WI38 (cell line): Measurements from ENCODE around the gene MGLL.

Source experiments
- H3K4me3 ChIP-seq: 2 replicates; pipeline ENCODE4 v1.5.1; 2011; ENCODE audit warnings: low read depth, mild to moderate bottlenecking, control low read depth, low read length
- CTCF ChIP-seq: IDR thresholded peaks from 2 replicates; pipeline ENCODE4 v1.5.1; 2012; ENCODE audit warnings: low read depth, mild to moderate bottlenecking, control low read depth, low read length

MGLL gene

DNA sequence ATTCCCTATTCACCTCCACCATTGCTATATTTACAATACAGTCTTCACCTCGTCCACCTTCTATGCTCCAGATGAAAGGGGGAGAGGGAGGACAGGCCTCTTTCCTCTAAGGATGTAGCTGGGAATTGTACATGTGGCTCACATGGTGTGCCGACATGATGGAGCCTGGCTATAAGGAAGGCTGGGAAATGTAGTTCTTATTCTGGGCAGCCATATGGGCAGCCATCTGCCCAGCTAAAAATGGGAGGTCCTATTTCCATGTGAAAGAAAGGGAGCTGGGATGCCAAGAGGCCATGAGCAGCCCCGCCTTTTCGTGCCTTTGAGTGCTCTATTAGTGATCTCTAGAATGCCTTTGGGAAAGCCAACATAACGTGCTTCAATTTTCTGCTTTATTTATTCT lies 27.1 kb upstream of the MGLL start:
- no peak overlapping the region for H3K4me3 ChIP-seq
- no peak for TF ChIP-seq CTCF

DNA sequence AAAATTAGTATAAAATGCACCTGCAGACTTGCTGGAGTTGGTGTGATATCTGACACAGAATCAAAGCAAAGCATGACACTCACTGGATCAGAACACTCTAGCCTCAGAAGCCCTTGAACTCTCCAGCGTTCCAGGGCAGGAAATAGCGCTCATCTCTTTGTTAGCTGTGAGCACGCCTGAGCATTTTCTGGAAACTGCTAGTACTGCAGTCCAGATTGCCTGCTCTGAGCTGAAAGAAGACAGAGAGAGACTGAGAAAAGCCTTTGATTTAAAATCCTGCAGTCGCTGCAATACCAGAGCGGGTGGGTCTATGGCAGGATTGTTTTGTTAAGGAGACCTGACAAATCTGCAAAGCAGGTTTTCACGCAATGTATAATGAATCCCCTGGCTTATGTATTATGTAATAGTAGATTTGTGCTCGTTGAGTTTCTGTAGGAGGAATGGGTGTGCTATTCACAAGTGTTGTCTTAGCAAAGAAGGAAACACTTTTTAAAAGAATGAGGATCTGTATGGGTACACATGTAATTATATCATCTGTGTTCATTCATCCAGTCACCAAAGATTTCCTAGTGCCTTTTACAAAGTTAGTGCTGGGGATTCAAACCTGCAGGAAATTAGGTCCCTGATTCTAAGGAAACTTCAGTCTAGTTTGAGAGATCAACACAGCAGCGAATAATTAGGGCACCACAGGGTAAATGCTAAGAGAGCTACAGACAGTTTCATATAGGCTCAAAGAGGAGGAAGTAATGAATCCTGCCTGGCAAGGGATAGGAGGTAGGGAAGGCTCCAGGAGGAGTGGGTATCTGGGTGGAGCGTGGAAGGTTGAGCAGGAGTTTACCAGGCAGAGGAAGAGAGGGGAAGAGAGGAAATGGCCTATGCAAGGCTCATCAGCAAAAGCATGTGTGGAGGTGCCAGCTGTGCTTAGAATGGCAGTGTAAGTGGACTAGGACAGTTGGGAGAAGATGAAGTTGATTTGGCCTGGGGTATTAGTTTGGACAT lies 26.1 kb upstream of the MGLL start:
- no peak overlapping the region for H3K4me3 ChIP-seq
- TF ChIP-seq CTCF: no peak

GRCh38 chr3:127847236-127847720 lies 25.0 kb upstream of the MGLL start:
- H3K4me3 ChIP-seq: no peak overlapping the region
- no peak for TF ChIP-seq CTCF

- no peak for TF ChIP-seq CTCF
- no peak overlapping the region for H3K4me3 ChIP-seq
Measured at GRCh38 chr3:127846576-127846975, 24.3 kb upstream of the MGLL start.

- H3K4me3 ChIP-seq: no peak overlapping the region
- TF ChIP-seq CTCF: no peak
Measured at GRCh38 chr3:127844326-127844942, 22.1 kb upstream of the MGLL start.

- TF ChIP-seq CTCF: no peak
- H3K4me3 ChIP-seq: no peak overlapping the region
Measured at GRCh38 chr3:127840671-127841070, 18.4 kb upstream of the MGLL start.

DNA sequence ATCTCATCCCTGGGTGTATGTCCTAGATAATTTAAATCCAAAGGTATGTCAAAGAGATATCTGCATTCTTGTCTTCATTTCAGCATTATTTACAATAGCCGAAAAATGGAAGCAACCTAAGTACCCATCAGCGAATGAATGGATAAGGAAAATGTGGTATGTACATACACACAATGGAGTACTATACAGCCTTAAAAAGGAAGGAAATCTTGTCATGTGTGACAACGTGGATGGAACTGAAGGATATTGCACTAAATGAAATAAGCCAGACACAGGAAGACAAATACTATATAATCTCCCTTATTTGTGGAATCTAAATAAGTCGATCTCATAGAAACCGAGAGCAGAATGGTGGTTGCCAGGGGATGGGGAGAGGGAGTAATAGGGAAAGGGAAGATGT lies 16.8 kb upstream of the MGLL start:
- no peak overlapping the region for H3K4me3 ChIP-seq
- TF ChIP-seq CTCF: no peak
